DMS53 treated with DMSO at 0.1 percent for 48 hours (cell line): ENCODE data around the gene RASA3.
"Not testable (repeated sequence)": the region's sequence is repeated elsewhere in the genome, so short reads cannot be mapped to it uniquely, and the experiment has no call there.

ENCODE experiments used
- DNase-seq: peaks from one replicate; lab custom pipeline; 2025; ENCODE audit not compliant: unreplicated experiment; lab: John Stamatoyannopoulos, UW

The RASA3 gene

DNA sequence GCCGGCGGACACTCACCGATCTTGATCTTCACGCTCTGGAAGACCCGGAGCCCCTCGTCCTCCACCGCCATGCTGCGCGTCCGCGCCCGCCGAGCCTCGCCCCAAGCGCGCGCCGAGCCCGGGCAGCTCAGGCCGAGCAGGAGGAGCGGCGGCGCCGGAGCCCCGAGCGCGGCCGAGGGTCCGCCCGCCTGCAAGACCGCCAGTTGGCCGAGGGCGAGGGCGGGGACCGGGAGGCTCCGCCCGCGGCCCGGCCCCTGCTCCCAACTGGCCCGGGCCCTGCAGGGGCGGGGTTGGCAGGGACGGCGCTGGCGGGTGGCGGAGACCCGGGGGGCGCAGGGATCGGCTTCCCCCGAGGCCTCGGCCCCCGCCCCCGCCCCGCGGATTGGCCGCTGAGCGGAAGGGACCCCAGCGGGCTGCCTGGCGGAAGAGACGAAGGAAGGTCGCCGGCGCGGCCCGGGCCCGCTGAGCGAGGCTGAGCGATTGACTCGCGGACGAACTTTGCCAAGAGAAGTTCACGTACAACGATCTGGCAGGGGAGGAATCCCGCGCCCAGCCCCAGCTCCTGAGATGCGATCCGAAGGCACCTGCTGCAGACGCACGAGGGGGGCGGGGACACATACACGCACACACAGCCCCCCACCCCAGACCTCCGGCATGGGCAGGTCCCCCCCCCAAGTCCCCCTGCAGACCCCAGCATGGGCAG, at the start of gene RASA3:
RASA3 (minus strand) TSS at position 205 of the 703 bp plus-strand sequence; CDS start at position 71, 134 bp downstream.
- DNase-seq: peak; percentile 11

DNA sequence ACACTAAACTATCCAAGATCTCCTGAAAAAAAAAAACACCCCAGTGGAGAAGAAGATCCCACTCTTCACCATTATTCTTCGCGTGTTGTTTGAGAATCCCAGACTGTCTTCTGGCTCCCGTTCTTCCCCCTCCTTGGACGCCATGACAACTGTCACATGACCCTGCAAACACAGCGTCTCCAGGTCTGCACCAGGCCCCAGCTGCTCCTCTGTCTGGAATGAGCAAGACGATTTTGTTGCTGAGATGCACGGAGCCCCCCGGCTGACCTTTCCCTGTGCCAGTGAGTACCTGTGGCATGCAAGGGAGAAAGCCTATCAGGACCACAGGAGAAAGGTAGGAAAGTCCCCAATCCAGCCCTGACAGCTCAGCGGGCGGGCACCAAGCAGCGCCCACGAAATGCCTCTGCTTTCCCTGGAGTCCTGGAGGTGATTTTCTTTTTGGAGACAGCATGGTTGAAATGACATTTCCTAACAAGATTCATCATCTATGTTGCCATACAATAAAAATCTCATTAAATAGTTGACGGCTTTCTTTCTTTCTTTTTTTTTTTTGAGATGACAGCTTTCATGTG, 46.8 kb upstream of the RASA3 start, which contains the start of gene CFAP97D2:
CFAP97D2 (plus strand) TSS at position 171 of the 572 bp plus-strand sequence; CDS start at position 245, 74 bp downstream.
- no peak for DNase-seq

GRCh38 chr13:114177245-114178010, 45.0 kb upstream of the RASA3 start:
- DNase-seq: no peak

DNA sequence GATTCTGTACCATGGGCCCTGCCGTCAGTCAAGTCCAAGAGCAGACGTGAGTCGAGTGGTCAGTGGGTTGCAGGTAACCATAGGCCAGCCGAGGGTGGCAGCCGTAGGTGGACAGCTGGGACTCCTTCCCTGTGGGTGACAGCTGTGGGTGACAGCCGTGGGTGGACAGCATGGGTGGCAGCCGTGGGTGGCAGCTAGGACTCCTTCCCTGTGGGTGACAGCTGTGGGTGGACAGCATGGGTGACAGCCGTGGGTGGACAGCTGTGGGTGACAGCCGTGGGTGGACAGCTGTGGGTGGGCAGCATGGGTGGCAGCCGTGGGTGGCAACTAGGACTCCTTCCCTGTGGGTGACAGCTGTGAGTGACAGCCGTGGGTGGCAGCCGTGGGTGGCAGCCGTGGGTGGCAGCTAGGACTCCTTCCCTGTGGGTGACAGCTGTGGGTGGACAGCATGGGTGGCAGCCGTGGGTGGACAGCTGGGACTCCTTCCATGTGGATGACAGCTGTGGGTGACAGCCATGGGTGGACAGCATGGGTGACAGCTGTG, 44.0 kb upstream of the RASA3 start:
- DNase-seq: not testable (repeated sequence)

DNA sequence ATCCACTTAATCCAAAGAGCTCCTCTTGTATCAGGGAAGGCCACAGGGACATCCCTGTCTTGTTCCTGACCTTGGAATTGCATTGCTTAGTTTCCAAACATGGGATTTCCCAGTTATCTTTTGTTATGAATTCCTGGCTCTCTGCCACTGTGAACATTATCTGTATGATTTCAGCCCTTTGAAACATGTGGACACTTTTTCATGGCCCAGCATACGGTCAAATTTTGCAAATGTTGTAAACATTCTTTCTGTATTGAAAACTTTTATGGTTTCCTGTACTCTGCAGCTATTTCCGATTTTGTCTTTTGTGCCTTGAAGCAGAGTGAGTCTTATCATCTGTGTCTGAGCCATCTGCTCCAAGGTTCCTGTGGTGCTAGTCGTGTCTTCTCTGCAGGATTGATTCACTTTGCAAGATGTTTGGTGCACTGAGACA, 42.1 kb upstream of the RASA3 start:
- DNase-seq: no peak

DNA sequence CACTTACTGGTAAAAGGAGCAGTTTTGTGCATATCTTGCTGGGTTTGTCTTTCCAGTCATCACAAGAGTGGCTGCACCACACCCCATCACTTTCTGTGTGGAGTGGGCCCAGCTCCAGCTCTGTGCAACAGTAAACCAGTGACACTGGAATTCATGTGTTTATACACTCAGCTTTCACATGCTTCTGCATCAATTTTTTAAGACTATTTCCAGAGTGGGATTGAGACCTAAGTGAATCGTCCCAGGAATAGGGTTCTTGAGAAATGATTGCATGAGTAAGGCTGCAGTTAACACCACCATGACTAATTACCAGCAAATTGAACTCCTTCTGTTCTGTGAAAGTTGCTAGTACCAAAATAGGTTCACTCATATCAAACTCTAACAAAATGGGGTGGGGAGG, 41.3 kb upstream of the RASA3 start:
- no peak for DNase-seq

DNA sequence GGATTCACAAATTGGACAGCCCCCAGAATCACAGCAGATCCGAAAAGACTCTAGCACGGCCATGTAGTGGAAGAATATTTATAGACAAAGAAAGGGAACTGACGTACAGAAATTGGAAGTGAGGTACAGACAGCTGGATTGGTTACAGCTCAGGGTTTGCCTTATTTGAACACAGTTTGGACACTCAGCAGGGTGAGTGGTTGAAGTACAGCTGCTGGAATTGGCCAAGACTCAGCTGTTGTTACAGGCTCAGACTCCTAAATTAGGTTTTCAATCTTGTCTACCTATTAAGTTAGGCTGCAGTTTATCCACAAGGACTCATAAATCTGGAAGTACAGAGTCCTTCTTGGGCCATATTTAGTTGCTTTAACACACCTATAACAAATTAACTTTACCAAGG, 40.8 kb upstream of the RASA3 start:
- no peak for DNase-seq

DNA sequence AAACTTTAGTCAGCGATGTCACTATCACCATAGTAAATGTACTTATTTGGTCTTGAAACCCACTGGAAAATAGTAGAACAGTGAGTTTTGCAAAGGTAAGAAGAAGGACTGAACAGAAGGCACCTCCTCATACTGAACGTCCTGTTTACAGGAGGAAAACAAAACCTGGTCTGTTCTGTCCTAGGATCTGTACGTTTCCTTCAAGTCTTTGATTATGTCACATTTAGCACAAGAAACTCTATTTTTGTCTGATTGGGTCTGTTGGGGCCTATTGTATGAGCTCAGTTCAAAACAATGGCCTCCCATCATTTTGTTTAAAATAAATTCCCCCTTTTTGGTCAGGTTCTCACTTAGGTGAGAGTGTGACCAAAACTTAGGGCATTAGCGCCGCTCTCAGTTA, 35.5 kb upstream of the RASA3 start:
- DNase-seq: no peak

DNA sequence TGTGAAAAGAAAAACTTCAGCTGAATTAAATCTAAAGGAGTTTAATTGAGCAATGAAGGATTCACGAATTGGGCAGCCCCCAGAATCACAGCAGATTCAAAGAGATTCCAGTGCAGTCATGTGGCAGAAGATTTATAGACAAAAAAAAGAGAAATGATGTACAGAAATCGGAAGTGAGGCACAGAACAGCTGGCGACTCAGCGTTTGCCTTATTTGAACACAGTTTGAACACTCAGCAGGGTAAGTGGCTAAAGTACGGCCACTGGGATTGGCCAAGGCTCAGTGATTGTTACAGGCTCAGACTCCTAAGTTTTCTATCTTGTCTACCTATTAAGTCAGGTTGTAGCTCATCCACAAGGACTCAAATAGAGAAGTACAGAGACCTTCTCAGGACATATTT, 35.0 kb upstream of the RASA3 start:
- no peak for DNase-seq

DNA sequence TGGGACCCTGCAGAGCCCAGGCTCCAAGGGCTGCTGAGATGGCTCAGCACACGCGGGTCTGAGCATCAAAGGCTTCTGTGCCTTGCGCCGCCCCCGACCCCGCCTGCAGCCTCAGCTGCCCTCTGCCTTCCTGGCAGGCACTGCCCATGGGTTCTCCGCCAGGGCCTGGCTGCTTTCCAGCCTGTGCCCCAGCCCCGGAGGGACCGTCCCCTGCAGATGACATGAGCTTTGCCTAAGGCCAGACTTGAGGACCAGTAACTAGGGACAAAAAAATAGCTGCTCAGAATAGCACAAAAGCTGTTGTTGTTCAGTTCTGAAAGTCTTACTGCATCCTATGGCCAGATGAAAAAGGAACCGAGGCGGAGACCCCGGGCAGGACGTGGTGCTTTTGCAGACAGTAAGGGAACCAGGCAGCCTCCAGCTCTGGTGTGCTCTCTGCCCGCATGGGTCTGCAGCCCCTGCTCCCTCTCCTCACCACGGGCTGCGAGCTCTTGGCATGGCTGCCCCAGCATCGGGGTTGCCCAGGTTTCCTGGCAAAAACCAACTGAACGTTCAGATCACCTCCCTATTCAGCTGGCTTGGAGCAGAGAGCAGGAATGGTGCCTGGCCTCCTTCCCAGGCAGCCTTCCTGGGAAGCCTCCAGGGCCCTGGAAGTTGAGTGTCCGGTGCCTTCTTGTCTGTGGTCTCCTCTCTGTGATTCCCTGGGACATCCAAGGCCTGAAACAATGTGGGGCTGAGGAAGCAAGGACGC, 34.1 kb upstream of the RASA3 start:
- no peak for DNase-seq

GRCh38 chr13:114164681-114165429, 32.4 kb upstream of the RASA3 start:
- DNase-seq: no peak

GRCh38 chr13:114164053-114164452, 31.6 kb upstream of the RASA3 start:
- no peak for DNase-seq

DNA sequence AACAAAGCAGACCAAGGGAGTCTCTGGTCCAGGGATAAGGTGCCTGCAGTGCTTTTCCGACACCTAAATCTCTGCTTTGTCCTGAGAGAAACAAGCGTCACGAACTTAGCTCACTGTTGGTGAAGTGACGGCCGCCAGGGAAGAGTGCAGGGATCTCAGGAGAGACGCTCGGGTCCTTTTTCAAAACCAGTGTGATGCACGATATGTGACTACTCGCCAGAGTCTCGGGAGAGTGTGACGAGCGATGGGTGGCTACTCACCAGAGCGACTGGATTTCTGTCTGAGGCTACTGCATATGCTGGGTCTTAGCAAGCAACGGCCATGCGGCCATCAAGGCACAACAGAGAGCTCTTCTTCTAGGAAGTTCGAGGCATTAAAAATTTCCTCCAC, 30.1 kb upstream of the RASA3 start:
- no peak for DNase-seq

- no peak for DNase-seq
Observed at GRCh38 chr13:114161644-114162532, 29.5 kb upstream of the RASA3 start.

DNA sequence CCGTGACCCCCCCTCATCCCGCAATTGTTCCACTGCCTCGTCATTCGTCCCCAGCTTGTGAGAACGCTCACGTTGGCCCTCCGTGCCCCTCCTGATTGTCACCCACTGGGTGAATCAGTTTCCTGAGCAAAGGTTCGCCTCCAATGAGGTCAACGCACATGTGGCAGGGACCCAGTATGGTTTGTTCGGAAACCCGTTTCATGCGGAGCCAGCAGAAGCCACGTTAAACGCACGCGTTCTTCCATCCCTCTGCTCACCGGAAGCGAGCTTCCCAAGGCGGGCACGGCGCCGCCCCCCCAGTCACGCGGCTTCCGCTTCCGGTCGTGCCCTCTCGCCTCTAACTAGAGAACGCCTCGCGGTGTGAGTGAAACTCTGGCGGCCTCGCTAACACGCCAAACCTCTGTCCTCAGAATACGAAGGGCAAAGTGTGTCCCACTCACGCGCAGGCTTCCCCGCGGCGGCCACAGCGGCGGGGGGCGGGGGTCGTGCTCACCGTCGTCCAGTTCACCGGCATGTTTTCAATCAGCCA, 28.7 kb upstream of the RASA3 start:
- DNase-seq: no peak

GRCh38 chr13:114158869-114159666, 26.6 kb upstream of the RASA3 start:
- DNase-seq: not testable (repeated sequence)

DNA sequence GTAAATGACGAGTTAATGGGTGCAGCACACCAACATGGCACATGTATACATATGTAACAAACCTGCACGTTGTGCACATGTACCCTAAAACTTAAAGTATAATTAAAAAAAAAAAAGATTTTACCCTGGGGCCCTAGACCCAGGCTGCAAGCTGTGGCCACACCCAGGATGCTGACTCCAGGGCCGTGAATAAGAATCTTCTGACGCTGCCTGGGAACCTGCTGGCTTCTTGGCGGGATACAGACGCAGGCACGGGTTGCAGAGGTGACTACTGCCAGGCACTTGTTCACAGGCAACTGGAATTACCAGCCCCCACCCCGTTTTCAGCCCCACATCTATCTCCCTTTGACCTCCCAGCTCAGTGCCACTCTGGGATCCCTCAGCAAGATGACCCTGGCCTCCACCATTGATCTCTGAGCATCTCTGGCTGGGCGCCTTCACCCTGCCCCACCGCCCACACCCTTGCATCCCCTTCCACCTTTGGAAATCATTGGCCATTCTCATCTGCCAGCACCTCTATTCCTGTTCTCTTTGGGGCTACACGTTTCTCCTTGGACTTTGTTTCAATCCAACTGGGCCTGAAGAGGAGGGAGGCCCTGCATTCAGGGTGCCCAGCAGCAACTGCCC, 25.6 kb upstream of the RASA3 start:
- no peak for DNase-seq
